Endothelial cell (in vitro differentiated cells): ENCODE measurements around the gene PSORS1C1. TPM values are rescaled to one million over a fixed set of nuclear protein-coding genes. Genes with fewer than 3 reads are reported as not detected.

Experiments
- DNase-seq: peaks from one replicate; pipeline ENCODE4 v3.0.0; 2021; ENCODE audit warnings: low spot score
- H3K27ac Mint-ChIP-seq: one replicate; pipeline ENCODE4 v1.8.0; 2021; ENCODE audit warnings: mixed read lengths, inconsistent platforms; ENCODE audit not compliant: unreplicated experiment
- H3K27me3 Mint-ChIP-seq: one replicate; pipeline ENCODE4 v1.8.0; 2021; ENCODE audit warnings: mild to moderate bottlenecking, moderate library complexity, mixed read lengths, inconsistent platforms; ENCODE audit not compliant: unreplicated experiment
- H3K36me3 Mint-ChIP-seq: one replicate; pipeline ENCODE4 v1.8.0; 2021; ENCODE audit warnings: mild to moderate bottlenecking, low read depth, mixed read lengths, inconsistent platforms; ENCODE audit not compliant: unreplicated experiment
- H3K4me1 Mint-ChIP-seq: one replicate; pipeline ENCODE4 v1.8.0; 2021; ENCODE audit warnings: mild to moderate bottlenecking, mixed read lengths, inconsistent platforms; ENCODE audit not compliant: unreplicated experiment
- H3K4me3 Mint-ChIP-seq: one replicate; pipeline ENCODE4 v1.8.0; 2021; ENCODE audit warnings: mild to moderate bottlenecking, mixed read lengths, inconsistent platforms; ENCODE audit not compliant: unreplicated experiment
- H3K9me3 Mint-ChIP-seq: one replicate; pipeline ENCODE4 v1.8.0; 2021; ENCODE audit warnings: mixed read lengths, inconsistent platforms; ENCODE audit not compliant: unreplicated experiment
- CTCF ChIP-seq: fragments of 200-600 bp; sonication (generic); IDR thresholded peaks from one replicate; pipeline ENCODE4 v1.5.0; 2021; ENCODE audit warnings: antibody characterized with exemption; ENCODE audit not compliant: unreplicated experiment
- total RNA-seq: library from RNA; stranded (reverse); fragmentation: NEBNext Ultra II Directional; extraction: Animal tissue kit (Norgen Biotek cat#: 25700); gene quantifications from one replicate; pipeline ENCODE4 v1.2.1, GENCODE V29; 2021; ENCODE audit not compliant: unreplicated experiment

PSORS1C1 gene
- total RNA-seq, 1 donor from 2014 or later: 0.54 TPM

GRCh38 chr6:31094389-31094881 is 20.2 kb upstream of the PSORS1C1 start:
- no peak for DNase-seq
- Mint-ChIP-seq H3K27ac (peak overlapping the region; percentile 8), H3K27me3 (no peaks in the 10 kb centered on the region), H3K9me3 (no peaks in the 10 kb centered on the region), H3K36me3 (no peaks in the 10 kb centered on the region), H3K4me3 (no peak overlapping the region), H3K4me1 (peaks cover 24% of the 10 kb centered on the region)
- no peak for TF ChIP-seq CTCF

- H3K27me3 Mint-ChIP-seq: no peaks in the 10 kb centered on the region
- TF ChIP-seq CTCF: no peak
- H3K36me3 Mint-ChIP-seq: no peaks in the 10 kb centered on the region
- H3K4me1 Mint-ChIP-seq: peaks cover 24% of the 10 kb centered on the region
- no peak overlapping the region for H3K4me3 Mint-ChIP-seq
- H3K27ac Mint-ChIP-seq: no peak overlapping the region
- H3K9me3 Mint-ChIP-seq: no peaks in the 10 kb centered on the region
- no peak for DNase-seq
These were observed 18.4 kb upstream of the PSORS1C1 start for GRCh38 chr6:31096215-31096614.

GRCh38 chr6:31096656-31097055 is 17.9 kb upstream of the PSORS1C1 start:
- no peak for DNase-seq
- Mint-ChIP-seq H3K4me3 (no peak overlapping the region), H3K9me3 (no peaks in the 10 kb centered on the region), H3K4me1 (peaks cover 24% of the 10 kb centered on the region), H3K27me3 (no peaks in the 10 kb centered on the region), H3K36me3 (no peaks in the 10 kb centered on the region), H3K27ac (no peak overlapping the region)
- no peak for TF ChIP-seq CTCF

- Mint-ChIP-seq H3K27ac (no peak overlapping the region), H3K36me3 (no peaks in the 10 kb centered on the region), H3K27me3 (no peaks in the 10 kb centered on the region), H3K4me3 (no peak overlapping the region), H3K4me1 (peaks cover 21% of the 10 kb centered on the region), H3K9me3 (no peaks in the 10 kb centered on the region)
- no peak for TF ChIP-seq CTCF
- no peak for DNase-seq
These were observed 16.1 kb upstream of the PSORS1C1 start for GRCh38 chr6:31098449-31098938.

GRCh38 chr6:31103136-31103535 is 11.5 kb upstream of the PSORS1C1 start:
- Mint-ChIP-seq H3K36me3 (no peaks in the 10 kb centered on the region), H3K27me3 (no peaks in the 10 kb centered on the region), H3K27ac (no peak overlapping the region), H3K4me3 (no peak overlapping the region), H3K9me3 (no peaks in the 10 kb centered on the region), H3K4me1 (no peaks in the 10 kb centered on the region)
- no peak for DNase-seq
- no peak for TF ChIP-seq CTCF
